Renal pelvis (tissue), 4 donors: ENCODE results near the gene C22orf42. TPM values are rescaled to one million over a fixed set of nuclear protein-coding genes. Genes with fewer than 3 reads are reported as not detected.
"Not testable (repeated sequence)": the region's sequence is repeated elsewhere in the genome, so short reads cannot be mapped to it uniquely, and the experiment has no call there.

ENCODE experiments used
- DNase-seq: peaks from one replicate; pipeline ENCODE4 v3.0.0-alpha.2; 2013
- polyA plus RNA-seq, 3 donors: library from polyadenylated mRNA; unstranded; fragments of 120-200 nt; gene quantifications; one replicate each; pipeline ENCODE4 v1.2.1, GENCODE V29; 2013; ENCODE audit not compliant: insufficient read length in 3 of 3

C22orf42 gene
- polyA plus RNA-seq, 3 donors: not detected

DNA sequence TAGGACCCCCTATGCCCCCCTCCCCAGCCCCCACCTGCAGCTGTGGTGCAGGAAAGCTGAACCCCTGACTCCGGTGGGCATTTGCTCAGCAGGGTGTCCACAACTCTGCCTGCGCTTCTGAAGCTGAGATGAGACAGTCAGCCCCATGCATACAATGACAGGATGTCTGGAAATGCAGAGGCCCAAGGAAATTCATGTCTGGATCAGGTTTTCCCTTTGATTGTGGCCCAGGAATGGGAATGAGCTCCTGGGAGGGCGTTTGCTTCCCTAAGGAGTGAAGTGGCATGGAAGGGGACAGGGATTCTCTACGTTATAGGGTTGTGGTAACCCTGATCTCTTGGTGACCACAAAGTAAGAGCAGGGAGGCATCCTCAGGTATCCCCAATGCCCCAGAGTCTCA lies 22.2 kb downstream of the C22orf42 start:
- DNase-seq: not testable (repeated sequence)

DNA sequence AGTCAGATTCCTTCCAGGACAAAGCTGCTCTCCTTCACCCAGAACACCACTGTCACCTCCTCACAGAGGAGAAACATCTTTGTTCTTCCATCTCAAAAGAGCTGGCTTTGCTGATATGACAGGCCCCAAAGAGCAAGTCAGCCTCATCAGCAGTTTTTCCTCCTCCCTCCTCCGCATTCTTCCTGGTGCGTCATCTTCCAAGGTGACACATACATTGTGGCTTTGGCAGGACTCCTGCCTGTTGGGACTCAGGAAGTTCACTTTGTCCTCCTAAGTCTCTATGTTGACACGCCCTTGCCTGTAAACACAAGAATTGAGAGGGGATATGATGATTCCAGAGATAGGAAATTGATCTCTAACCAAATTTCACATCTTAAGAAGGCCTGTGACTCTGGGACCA lies 23.1 kb downstream of the C22orf42 start:
- not testable (repeated sequence) for DNase-seq

DNA sequence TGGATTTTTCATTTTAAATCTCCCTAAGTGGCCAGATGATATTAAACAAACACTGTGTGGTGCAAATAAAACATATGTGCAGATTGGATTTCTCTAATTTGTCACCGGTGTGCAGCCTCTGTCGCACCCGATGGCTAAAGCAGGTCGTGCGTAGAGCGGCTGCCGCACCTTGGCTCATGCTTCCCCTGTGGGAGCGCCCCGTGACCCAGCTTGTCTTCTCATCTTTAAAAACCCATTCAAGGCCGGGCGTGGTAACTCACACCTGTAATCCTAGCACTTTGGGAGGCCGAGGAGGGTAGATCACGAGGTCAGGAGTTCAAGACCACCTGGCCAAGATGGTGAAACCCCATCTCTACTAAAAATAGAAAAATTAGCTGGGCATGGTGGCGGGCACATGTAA lies 24.3 kb downstream of the C22orf42 start:
- not testable (repeated sequence) for DNase-seq

DNA sequence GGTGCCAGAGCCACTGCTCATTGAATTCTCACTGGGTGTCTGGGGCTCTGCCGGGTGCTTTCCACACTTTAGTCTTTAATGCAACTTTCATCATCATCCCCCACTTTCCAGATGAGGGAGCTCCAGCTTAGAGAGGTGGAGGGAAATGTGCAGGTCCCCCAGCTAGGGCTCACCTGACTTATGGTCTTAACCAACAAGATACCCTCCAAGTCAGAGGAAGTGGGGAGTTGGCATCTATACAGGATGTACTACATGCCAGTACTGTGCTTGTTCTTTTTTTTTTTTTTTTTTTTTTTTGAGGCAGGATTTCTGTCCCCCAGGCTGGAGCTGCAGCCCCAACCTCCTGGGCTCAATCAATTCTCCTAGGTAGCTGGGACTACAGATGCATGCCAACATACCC lies 26.3 kb downstream of the C22orf42 start:
- DNase-seq: no peak

DNA sequence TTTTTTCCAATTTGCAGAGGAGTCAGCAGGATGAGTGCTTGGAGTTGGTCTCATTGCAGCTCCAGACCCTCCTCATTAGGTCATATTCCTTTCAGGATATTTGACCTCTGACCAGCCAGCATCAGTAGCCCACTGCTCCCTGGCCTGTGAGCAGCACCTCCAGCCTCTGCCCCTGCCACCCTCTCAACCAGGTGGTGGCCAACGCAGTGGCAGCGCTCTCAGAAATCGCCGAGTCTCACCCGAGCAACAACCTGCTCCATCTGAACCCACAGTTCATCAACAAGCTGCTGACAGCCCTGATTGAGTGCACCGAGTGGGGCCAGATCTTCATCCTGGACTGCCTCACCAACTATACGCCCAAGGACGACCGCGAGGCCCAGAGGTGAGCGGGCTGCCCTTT lies 27.0 kb downstream of the C22orf42 start:
- DNase-seq: no peak

DNA sequence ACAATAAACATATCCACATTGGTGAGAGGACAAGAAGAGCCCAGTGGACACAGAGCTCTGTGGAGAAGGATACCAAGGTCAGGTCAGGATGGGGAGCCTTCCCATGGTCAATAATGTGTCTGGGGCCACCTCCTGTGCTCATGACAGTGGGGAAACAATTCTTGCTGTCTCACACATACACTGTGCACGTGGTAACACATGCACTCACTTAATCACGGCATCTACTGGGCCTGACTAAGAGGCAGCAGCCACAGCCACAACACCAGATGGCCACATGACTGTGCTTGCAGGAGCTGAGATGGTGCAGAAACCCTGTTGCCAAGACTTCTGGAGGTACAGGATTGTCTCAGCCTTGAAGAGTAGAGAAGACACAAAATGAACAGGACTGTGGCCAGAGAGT lies 28.6 kb downstream of the C22orf42 start:
- DNase-seq: no peak

DNA sequence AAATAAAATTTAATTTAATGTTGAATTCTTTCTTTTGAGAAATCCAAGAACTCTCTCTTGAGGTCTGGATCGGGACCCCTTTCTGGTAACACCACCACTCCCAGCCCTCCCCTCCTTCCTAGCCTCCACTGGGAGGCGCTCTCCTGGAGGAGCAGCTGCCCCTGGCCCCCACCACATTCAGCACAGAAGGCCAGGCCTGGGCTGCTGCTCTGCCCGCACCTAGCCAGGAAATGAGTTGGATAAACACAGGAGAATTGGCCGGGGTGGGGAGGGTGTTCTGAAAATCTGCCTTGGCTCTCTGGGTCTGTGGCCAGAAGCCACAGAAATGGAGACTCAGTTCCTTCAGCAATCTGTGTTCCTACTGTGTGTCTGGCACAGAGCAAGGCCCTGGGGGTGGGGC lies 31.2 kb downstream of the C22orf42 start:
- no peak for DNase-seq

DNA sequence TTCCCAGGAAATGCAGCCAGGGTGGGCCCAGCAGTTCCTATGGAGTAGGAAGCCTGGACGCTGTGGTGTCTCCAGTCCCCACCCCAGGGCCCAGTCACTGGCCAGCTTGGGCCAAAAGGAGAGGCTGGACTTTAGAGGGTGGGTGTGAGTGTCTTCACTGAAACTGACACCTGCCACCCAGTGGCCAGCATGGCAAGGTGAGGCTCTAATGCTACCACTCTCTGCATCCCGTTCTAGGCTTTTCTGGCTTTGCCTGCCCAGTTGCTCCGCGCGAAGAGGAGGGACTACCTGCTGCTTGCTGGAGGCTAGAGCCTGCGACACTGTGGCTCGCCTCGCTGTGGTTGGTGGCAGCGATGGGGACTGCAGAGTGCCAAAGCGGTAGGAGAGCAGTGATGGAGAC lies 35.4 kb downstream of the C22orf42 start:
- no peak for DNase-seq

DNA sequence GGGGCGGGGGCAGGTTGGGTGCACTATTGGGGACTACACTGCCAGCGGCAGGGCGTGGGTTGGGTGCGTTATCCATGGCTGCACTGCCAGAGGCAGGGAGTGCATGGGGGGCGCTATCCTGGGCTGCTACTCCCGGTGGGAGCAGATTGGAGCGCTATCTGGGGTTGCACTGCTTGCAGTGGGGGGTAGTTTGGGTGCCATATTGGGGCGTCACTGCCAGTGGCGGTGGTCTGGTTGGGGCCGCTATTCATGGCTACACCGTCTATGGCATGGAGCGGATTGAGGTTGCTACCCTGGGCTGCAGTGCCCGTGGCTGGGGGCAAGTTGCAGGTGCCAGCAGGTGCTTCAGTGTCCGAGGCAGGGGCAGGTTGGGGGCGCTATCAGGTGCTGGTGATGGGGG lies 36.2 kb downstream of the C22orf42 start:
- no peak for DNase-seq

DNA sequence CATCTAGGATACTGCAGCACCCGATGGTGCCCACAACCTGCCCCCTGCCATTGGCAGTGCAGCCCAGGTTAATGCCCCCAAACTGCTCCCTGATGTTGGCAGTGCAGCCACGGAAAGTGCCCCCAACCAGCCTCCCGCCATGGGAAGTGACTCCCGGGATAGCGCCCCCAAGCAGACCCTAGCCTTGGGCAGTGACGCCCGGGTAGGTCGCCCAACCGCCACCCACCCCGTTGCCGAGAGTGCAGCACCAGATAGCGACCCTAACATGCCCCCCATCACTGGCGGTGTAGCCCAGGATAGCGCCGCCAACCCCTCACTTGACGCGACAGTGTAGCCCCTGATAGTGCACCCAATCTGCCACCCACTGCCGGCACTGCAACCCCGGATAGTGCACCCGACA lies 38.5 kb downstream of the C22orf42 start:
- DNase-seq: no peak

DNA sequence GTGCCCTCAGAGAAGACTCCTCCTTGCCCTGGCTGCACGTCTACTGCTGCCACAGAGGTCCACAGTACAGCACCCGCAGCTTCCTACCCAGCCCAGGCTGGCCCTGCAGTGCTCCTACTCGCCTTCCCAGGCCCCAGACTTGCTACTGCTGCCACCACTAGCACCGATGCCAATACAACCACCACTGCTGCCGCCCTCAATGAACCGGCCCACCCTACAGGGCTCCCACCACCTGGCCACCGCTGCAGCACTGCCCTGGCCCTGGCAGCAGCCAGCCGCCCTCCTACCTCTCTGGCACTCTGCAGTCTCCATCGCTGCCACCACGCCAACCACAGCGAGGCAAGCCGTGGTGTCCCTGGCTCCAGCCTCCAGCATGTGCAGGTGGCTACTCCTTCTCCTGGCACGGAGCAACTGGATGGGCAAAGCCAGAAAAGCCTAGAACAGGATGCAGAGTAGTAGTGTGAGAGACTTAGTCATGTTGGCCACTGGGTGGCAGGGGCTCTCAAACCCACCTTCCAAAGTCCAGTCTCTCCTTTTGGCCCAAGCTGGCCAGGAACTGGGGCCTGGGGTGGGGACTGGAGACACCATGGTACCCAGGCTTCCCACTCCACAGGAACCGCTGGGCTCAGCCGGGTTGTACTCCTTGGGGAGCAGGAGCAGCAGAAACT lies 39.4 kb downstream of the C22orf42 start:
- DNase-seq: no peak

DNA sequence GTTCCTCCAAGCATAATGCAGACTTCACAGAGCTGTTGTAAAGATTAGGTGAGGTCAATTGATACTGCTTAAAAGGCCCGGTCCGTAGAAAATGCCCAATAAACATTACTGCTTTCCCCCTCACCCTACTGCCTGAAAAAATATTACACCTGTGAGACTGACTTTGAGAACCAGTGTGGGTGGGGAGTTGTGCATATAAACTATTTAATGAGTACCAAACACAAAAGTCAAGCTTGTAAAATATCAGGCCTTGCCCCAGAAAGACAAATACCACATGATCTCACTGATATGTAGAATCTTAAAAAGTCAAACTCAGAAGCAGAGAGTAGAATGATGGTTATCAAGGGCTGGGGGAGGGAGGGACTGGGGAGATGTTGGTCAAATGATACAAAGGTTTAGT lies 46.7 kb downstream of the C22orf42 start:
- DNase-seq: no peak

DNA sequence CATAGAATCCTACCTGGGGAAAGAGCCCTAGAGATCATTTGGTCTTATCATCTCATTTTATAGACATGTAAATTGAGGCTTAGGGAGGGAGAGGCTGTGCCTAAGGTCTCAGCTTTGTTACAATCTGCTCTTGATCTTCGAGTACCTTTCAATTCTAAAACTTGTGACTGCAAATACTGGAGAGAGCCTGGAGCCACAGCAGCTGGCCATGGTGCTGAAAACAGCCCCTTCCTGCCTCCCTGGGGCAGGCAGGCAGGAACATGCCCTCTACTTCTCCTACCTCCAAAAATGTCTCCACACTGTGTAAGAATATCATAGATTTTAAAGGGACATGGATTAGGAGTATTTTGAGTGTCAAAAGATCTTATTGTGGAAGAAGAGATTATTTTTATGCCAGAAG lies 52.2 kb downstream of the C22orf42 start:
- DNase-seq: peak; percentile 21

DNA sequence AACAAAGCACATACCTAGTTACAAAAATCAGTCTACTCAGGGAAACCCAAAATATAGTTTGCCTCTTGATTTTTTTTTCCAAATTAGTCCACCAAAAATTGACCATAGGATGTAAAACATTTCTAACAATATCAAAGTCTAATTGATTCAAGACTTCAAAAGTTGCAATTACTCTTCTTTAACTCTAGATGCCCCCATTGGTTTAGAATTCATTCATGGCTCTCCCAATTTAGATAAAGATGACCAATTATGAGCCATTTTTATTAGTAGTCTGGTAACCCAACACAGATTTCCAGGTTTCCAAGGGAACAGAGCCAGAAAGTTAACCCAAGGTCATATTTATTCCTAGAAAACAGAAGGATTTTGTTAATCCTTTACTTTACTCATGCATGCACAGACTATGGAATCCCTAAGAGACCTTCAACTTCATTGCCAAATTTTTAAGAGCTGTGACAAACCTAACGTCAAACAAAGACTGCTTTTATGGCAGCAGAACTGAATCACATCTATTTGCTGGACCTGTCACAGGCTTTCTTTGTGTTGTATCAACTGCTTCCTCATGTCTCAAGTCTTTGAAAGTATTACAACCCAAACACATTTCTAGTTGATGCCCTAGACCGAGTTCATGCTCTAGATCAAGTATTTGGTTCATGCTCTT lies 55.3 kb downstream of the C22orf42 start:
- no peak for DNase-seq

DNA sequence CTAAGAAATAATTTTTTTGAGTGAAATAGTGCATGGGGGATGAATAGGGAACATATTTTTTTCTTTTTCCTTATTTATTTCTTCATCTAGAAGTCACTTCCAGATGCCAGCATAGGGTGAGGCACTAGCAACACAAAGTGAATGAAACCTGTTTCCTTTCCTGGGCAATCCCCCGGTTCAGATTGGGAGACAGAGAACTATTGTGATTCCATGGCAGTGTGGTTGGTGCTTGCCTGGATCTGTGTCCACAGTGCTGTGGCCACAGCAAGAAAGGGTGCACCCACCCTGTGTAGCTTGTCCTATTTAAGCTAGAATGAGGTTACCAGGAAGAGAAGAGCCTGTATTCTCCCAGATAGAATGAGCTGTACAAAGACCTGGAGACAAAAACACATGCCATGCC lies 58.4 kb downstream of the C22orf42 start:
- no peak for DNase-seq

Other genes with a start within 250 kb of the C22orf42 start
- gene YWHAH, start 214.8 kb downstream of the C22orf42 start, polyA plus RNA-seq: 100 to 1,000 TPM in 2 of 3 donors, 10 to 100 TPM in 1; 98.4 to 133 (median 110) TPM
- under 1 TPM; 0.52 to 0.73 (median 0.61) TPM for gene SLC5A1, start 116.0 kb downstream of the C22orf42 start, polyA plus RNA-seq
- gene RFPL2, start 45.8 kb upstream of the C22orf42 start, polyA plus RNA-seq: 1 to 10 TPM in 1 of 3 donors, under 1 TPM in 2; 0.28 to 1.0 (median 0.73) TPM
- gene SLC5A4, start 96.0 kb upstream of the C22orf42 start, polyA plus RNA-seq: 1 to 10 TPM in 2 of 3 donors, under 1 TPM in 1; 0.81 to 2.1 (median 1.2) TPM
- not detected for gene RFPL3, start 198.6 kb upstream of the C22orf42 start, polyA plus RNA-seq